M059J (cell line): Measurements from ENCODE around the gene IMPACT. TPM values are rescaled to one million over a fixed set of nuclear protein-coding genes. Genes with fewer than 3 reads are reported as not detected.

Experiments used
- DNase-seq: peaks from one replicate; pipeline ENCODE4 v3.0.0-alpha.2; 2012; ENCODE audit warnings: low read depth
- total RNA-seq: library from RNA; depleted of rRNA; stranded (reverse); fragments of >200 nt; shearing (Covaris generic); gene quantifications from 2 replicates; pipeline ENCODE4 v1.2.3, GENCODE V29; 2014

The IMPACT gene
- total RNA-seq, 1 experiment from 2014 or later, result 24.3 TPM

DNA sequence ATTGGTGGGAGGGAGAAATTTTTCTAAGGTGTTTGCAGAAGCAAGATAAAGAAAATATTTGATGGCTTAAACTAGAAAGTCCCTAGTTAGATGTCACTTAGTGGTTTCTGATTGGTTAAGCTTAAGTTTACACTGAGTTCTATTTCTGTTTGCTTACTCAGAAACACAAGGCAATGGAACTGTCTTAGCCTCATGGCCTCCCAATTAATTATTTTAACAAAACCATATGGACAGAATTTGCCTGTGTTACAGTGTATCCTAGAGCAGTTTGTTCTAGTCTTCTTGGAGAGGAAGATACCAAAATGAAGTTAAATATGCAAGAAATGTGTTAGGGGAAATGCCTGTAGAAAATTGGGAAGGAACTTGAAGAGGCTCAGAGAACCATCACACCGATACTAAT is 4.6 kb upstream of the IMPACT start:
- DNase-seq, result no peak

DNA sequence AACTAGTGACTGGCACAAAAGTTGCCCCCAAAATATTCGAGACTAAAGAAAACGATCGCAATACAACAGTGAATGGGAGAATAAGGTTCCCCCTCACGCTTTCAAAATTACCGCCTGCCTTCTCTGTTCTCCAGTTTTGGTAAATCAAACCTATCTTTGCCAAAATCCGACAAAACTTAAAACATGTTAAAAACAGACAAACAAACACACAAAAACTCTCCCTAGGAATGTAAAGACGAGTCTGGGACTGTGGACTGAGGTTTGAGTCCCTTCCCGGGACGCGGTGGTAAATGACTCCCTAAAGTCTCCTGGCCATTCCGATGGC is 435 bp upstream of the IMPACT start:
- no peak for DNase-seq

DNA sequence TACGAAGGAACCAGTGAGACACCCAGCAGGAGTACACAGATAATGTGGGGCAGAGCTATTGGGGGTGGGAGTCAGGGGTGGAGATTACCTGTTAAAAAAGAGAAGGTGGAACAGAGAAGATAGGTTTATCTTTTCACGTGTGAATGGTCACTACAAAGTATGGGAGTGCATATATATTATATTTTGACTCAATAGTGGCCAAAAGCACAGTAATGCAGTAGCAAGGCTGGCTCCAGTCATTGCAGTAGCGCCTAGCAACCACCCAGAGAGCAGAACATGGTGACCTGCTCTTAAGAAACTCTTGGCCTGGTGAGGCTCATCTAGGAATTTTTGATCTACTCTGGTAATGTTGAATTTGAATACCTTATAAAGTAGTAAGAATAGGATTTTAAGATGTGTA is 1.0 kb downstream of the IMPACT start:
- peak; percentile 32 for DNase-seq

DNA sequence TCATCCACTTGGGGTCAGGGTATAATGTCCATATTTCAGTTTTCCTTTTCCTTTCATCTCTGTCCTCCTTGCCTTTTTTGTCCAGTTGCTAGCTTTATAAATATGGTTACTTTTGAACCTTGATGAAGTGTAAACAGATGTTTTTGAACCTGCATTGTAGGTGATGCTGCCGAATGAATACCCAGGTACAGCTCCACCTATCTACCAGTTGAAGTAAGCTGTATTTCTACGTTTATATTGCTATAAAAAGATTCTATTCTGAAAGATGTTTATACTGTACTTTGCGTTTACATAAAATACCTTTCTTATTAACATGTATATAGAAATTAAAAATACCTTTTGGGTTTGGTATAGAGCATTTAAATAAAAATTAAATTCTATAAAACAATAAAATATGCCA is 2.2 kb downstream of the IMPACT start:
- no peak for DNase-seq

DNA sequence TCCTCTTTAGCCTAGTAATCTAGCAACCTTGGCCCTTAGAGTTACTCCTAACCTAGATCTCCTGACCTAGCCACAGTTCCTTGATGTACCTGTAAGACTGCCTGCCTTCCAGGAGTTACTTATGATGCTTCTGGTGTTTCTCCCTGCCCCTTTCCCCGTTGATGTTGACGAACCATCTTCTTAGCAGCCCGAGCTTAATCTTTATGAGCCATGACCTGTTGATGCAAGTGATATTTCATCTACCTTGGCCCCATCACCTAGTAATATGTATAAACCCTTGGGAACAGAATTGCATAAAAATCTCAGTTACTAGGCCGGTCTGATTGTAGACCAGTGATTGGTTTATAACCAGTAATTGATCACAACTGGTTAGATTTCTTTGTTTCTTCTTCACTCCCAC is 2.7 kb downstream of the IMPACT start:
- DNase-seq, result no peak

DNA sequence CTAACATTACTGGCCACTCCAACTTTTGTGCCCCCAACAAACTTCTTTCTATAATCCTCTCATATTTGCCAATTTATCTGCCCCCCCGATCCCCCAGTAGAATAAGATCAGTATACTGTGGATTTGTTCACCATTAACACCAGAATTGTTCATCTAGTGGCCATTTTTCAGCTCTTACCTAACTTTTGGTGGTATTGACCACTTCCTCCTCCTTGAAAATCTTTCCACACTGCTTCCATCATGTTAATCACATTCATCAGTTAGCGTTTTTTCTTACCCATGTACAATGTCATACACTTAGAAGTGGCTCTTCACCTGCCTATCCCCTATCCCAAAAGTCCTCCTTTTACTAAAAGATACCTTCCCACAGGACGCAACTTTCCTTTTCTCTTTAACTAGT is 6.1 kb downstream of the IMPACT start:
- no peak for DNase-seq

DNA sequence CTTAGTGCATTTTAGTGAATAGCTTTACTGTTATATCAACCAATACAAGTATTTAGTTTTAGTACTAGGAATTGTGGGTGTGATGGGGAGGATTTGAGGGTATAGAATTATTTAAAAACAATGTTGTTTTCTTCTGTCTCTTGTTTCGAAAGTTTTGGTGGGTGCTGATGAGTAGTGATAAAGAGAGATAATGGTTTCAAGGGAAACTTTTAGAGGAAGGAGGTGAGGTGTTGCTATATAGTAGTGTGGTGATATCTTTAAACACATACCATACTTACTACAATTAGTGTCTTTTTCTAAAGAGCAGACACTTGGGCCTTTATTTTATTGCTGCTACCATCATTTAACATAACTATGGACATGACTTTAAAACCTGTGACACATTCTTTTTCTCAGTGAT is 10.5 kb downstream of the IMPACT start:
- no peak for DNase-seq

DNA sequence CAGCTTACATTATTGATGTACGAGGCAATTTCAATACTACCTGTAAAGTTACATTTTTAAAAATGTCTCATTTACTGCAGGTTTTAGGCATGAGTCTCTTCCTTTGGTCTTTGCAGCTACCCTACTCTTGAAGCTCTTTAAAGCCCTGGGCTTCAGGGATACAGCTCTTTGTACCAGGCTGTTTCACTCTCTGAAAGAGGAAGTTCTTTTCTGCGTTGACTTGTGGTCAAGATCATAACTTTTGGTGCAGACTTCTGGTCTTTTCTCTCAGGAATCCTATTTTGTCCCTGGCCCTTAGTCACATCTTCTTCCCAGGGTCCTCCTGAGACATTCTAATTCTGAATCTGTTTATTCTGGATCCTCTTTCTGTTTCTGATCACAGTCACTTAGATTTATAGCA is 17.4 kb downstream of the IMPACT start:
- DNase-seq, result no peak

DNA sequence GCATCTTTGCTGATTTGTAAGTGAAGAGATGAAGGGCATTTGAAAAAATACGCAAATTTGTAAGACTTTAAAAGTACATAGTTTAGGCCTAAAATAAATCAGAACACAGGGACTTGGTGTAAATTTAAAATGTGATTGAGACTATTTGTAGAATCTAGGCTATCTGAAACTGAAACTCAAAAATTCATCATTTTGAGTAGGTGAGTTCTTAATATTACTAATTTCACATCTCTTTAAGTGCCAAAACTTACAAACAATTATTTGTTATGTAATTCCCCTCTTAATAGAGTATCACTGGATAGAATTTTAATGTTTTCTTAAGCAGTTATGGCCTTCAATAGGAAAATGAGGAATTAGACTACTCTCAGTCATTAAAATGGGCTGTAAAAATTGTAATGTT is 20.0 kb downstream of the IMPACT start:
- no peak for DNase-seq

DNA sequence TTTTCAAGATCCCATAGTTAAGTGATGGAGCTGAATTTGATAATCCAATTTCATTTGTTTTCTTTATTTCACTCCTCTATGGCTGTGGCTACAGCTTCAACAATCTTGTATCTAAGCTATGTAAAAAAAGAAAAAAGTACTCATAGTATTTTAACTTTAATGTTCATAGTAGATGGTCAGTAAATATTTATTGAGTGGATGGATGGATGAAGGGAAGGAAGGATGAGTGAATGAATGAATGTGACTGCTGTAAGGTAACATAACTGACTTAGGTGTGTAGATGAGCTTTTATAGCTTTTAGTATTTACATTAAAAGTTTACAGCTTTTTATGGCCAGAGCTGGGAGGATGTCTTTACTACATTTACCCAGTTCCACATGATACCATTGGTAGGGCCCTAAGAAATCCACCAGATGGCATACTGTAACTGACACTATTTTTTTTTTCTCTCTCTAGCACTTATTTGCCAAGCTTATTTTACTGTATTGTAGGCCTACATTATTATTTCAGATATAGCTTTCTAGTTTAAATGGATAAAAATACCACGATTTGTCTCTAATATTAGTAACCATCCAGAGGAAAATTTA is 20.6 kb downstream of the IMPACT start:
- peak; percentile 2 for DNase-seq

DNA sequence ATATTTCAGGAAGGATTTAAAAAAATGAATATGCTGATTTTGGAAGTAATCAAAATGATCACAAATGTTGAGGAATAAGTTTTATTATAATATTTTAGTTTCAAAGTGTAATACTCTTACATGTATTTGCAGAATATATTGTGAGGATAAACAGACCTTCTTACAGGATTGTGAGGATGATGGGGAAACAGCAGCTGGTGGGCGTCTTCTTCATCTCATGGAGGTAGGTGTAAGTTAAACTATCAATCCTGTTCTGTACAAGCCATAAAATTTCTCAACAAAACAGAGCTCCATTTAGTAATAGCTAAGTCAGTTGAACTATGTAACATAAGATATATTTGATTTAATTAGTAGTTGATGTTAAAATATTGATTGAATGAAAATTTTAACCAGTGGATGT is 21.5 kb downstream of the IMPACT start:
- DNase-seq, result no peak

DNA sequence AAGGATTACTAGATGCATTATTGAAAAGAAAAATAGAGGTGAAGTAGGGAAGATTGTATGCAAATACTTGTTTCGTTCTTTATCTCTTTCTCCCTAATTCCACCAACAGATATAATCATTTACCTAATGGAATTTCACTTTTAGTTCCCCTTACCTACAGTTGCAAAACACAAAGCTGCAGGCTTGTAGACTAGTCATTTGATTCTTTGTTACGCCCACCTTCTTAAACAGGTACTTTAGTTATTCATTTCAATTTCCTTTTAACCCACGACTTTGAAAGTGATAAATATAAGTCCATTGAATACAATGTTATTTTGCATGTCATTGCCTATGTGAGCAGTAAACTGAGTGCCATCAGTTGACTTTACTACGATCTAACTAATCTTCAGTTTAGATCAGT is 30.1 kb downstream of the IMPACT start:
- no peak for DNase-seq

DNA sequence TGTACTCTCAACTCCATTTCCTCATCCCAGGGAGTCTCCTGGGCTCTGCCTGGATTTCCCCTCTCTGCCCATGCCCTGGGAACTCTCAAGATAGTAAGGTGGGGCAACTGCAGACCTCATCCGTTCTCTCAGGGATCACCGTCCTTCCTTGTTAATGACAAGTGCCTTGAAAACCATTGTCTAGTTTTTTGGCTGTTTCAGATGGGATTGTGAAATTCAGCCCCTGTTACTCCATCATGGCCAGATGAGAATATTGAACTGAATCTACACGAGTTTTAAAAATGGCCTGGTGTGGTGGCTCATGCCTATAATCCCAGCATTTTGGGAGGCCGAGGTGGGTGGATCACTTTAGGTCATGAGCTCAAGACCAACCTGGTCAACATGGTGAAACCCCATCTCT is 33.3 kb downstream of the IMPACT start:
- no peak for DNase-seq

DNA sequence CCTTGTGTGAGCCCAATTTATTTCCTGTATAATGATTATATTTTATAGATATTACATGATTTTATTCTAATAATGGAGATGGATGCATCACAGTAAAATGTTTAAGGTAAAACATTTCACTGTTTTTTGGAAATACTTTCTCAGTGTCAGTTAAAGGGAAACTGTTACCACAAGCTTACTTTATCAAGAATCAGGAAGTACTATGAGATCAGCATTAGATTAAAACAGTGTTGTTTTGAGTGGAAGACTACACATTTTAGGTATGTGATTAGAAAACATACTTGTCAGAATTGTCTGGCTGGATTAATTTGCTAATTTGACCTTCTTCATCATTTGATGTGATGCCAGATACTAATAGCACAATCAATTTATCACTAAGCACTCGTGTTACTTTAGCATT is 33.9 kb downstream of the IMPACT start, which contains the start of gene HRH4:
HRH4 (plus strand) TSS at position 250 of the 400 bp plus-strand sequence; CDS start at position 342, 92 bp downstream.
- no peak for DNase-seq

DNA sequence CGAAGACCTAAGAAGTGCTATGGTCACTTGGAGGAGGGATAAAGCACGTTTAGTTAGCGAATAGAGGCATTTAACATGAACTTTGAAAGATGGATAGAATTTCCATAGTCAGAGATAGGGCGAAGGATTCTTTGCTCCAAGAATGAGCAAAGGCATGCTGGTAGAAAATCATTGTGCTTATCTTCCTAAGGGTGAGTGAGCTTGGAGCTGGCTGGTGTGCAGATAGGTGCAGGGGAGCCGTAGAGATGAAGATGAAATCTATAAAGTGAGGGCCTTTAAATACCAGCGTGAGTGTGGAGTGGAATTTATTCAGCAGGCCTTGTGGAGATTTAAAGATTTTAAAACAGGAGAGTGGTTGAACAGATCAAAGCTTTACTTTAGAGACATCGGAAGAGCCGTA is 35.5 kb downstream of the IMPACT start:
- DNase-seq, result no peak

DNA sequence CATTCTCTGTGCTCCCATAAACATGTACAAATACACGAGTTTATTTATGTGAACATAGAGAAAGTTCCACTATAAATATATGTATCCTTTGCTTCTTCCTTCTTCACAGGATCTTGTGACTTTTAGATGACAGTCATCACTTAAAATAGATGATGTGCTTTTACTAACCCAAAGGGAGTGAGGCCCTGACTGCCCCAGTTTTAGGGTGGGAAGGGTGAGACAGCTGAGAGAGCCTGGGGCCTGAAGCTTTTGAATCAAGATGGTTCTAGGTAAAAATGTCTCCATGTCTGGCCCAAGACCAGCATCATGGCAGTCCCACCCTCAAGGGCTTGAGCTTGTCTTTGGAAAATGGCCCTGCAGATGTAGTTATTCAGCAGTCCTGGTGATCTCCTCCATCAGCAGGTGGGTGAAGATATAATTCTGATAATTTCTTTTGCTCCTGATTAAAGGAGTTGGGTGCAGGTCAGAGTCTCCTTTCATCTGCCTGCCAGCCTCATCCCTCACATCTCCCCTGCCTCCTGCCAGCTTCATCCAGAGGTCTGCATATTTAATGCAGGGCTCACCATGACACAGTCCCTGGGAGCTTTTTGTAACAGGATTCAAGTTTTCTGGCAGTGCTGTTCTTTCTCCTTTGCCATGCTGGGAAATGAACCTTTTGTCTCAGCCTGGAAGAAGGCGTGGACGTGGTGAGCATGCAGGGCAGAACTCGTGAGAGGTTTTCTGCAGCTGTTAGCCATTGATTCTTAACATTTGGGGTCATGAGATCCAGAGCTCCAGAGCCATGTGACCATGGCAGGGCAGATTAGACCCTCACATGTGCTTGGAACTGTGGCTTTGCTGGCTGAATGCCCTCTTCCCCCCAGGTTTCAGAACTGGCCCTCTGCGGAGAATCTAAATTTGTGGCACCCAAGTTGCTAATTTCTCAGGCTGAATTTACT is 36.6 kb downstream of the IMPACT start:
- no peak for DNase-seq

DNA sequence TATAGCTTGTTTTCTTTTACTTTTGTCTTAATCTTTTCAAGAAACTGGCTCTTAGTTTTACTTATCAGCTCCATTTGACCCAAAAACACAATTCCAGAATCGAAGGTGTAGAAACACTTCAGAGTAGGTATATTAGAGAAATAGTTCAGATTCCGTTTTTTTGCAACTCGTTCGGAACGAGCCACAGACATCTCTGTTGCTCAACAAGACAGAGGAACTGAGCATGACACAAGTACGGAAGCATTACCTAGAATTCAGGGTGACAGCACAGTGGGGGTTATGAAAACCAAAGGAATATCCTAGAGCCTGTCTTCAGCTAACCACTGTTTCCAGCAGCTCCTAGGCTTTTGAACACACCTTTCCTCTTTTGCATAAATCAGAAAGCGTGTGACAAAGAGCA is 39.0 kb downstream of the IMPACT start:
- DNase-seq, result no peak

DNA sequence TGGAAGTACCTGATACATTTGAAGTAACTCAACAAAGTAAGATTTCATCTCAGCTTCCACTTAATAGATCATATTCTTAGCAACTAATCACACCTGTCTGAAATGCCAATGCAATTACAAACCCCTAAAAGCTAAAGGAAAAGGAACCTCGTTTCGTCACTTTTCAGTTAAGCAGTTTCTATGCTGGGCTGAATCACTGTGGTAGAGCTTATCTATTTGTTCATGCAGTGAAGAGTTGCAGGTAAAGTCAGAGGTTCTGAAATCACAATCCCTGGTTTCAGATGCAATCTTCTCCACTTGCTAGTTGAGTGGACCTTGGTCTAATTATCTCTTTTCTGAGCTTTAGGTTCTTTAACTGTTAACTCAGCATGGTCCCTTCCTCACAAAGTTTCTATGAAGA is 40.3 kb downstream of the IMPACT start:
- DNase-seq, result no peak

DNA sequence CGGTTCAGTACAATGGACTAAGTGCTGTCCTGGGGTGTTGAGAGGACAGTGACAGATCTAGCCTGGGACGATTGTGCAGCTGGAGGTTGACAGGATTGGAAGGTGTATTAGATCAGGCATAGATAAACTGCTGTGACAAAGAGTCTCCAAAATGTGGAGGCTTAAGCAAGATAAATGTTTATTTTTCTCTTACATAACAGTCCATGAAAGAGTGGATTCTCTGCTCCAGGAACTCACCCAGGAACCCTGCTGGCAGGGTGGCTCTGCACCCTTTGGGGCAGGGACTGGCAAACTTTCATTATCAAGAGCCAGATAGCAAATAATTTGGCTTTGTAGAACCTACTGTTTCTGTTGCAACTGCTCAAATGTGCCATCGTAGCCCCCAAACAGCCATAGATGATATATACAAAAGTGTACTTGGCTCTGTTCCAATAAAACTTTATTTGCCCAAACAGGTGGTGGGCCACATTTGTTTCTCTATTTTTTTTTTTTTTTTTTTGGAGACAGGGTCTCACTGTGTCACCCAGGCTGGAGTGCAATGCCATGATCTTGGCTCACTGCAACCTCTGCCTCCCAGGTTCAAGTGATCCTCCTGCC is 43.6 kb downstream of the IMPACT start:
- DNase-seq, result no peak

DNA sequence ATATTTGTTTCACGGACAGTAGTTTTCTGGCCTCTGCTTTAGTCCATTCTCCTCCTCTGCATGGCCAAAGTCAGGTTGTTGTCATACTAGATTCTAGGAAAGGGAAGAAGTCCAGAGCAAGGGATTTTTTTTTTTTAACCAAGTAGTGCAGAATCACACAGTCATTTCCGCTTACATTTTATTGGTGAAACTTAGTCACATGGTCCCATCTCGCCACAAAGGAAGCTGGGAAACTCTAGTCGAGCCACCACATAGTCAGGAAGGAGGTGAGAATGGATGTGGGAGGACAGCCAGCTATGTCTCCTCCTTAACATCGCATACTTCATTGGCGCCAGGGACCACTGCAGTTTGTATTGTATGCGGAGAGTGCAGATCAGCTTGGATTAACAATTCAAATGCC is 44.3 kb downstream of the IMPACT start:
- DNase-seq, result no peak

DNA sequence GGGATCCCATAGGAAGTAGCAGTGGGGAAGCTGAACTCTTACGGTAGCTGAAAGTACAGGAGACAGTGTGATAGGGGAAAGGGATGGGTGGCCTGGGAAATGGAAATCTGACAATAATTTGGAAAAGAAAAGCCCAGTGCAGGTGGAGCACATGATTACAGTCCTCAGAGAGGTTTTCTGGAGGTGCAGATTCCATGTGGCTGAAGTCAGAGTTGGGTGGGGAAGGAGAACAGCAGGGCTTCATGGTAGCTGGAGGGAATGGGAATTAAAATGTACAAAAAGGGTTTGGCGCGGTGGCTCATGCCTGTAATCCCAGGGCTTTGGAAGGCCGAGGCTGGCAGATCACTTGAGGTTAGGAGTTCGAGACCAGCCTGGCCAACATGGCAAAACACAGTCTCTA is 46.1 kb downstream of the IMPACT start:
- peak; percentile 3 for DNase-seq

DNA sequence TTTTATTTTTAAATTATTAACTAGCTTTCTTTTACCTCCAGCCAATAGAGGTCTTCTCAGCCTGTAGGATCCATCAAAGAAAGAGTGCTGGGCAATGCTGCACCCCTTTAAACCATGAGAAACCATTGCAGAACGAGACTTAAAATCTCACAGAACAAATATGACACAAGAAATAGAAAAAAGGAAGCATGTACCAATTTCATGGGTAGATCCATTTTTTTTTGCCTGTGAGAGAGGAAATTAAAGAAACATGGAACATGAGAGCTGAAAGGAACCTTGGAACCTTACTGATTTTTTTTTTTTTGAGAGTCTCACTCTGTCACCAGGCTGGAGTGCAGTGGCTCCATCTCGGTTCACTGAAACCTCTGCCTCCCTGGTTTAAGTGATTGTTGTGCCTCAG is 47.9 kb downstream of the IMPACT start:
- no peak for DNase-seq

DNA sequence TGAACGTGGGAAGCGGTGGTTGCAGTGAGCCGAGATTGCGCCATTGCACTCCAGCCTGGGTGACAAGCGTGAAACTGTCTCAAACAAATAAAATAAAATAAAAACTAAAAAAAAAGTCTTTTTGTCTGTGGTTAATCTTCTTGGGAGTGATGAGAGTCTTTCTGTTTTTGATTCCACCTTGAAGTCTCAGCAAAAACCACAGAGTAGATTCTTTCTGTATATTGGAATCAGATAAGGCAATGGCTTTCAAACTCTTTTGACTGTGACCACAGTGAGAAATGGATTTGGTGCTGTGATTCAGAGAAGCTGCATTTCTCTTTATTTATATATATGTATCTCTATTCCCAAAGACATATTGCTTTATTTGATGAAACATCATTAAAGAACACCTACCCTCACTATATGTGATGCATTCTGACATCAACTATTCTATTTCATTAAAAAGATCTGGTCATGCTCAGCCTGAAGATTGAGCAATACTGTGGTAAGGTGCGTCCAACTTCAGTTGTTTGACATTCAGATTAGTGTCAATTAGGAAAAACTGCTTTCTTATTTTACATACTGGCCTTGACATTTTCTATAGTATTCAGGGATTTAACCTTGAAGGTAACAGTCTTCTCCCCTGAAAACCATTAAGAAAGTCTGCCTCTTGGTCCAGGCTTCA is 49.6 kb downstream of the IMPACT start:
- no peak for DNase-seq
